ENCODE data around the gene ATXN2.
"Not testable (repeated sequence)": the region's sequence is repeated elsewhere in the genome, so short reads cannot be mapped to it uniquely, and the experiment has no call there.

ATXN2 gene

GRCh38 chr12:111412830-111413441, 186.2 kb downstream of the ATXN2 start:
- DNase-seq, result no peak

GRCh38 chr12:111412007-111412829, 186.9 kb downstream of the ATXN2 start:
- DNase-seq, result no peak

GRCh38 chr12:111411185-111411764, 187.8 kb downstream of the ATXN2 start:
- DNase-seq, result no peak

- no peak for DNase-seq
These were observed 188.5 kb downstream of the ATXN2 start for GRCh38 chr12:111410431-111411184.

- DNase-seq, result no peak
These were observed 189.2 kb downstream of the ATXN2 start for GRCh38 chr12:111409780-111410430.

- DNase-seq, result no peak
These were observed 189.7 kb downstream of the ATXN2 start for GRCh38 chr12:111409403-111409779.

- DNase-seq, result no peak
These were observed 190.3 kb downstream of the ATXN2 start for GRCh38 chr12:111408686-111409402.

GRCh38 chr12:111408116-111408440, 191.0 kb downstream of the ATXN2 start:
- DNase-seq, result no peak

GRCh38 chr12:111407377-111408115, 191.6 kb downstream of the ATXN2 start:
- no peak for DNase-seq

GRCh38 chr12:111406474-111407376, 192.4 kb downstream of the ATXN2 start:
- DNase-seq, result no peak

- no peak for DNase-seq
These were observed 193.1 kb downstream of the ATXN2 start, which contains the start of gene SH2B3 for GRCh38 chr12:111405859-111406473. TSS of gene SH2B3 (plus strand) at chr12:111405923. CDS start at chr12:111418146, 12,223 bp downstream.

- peak; percentile 46 for DNase-seq
These were observed 193.8 kb downstream of the ATXN2 start for GRCh38 chr12:111405149-111405858.

- DNase-seq, result no peak
These were observed 194.6 kb downstream of the ATXN2 start for GRCh38 chr12:111404362-111405148.

- not testable (repeated sequence) for DNase-seq
These were observed 196.7 kb downstream of the ATXN2 start for GRCh38 chr12:111402490-111402824.
